Activated CD8-positive, alpha-beta T cell treated with anti-CD3 and anti-CD28 coated beads, Interleukin-2, amount 10 ng/mL, durations not matched to agents 7 days and 5 days (primary cell): Measurements from ENCODE around the gene NHP2. TPM values are rescaled to one million over a fixed set of nuclear protein-coding genes. Genes with fewer than 3 reads are reported as not detected.

ENCODE experiments used
- ATAC-seq: fragments of 150-1000 bp; cut with Tn5 transposase; one replicate; pipeline ENCODE4 v1.10.0; 2021; ENCODE audit warnings: moderate library complexity
- CTCF ChIA-PET: fragments of 350-600 bp; sonication (Branson Sonifier 250); formaldehyde crosslinking; loops from one replicate; lab custom pipeline; 2021; ENCODE audit warnings: antibody characterized with exemption; lab: Charles Lee
- POLR2A ChIA-PET: fragments of 350-600 bp; sonication (Branson Sonifier 250); formaldehyde crosslinking; loops from one replicate; lab custom pipeline; 2021; ENCODE audit warnings: antibody characterized with exemption; lab: Charles Lee
- DNase-seq: peaks from one replicate; pipeline ENCODE4 v3.0.0-alpha.2; 2020
- H3K27ac Mint-ChIP-seq: one replicate; pipeline ENCODE4 v1.8.0; 2021; ENCODE audit warnings: mild to moderate bottlenecking, mixed read lengths
- H3K27me3 Mint-ChIP-seq: one replicate; pipeline ENCODE4 v1.8.0; 2021; ENCODE audit warnings: low read depth, mixed read lengths
- H3K36me3 Mint-ChIP-seq: one replicate; pipeline ENCODE4 v1.8.0; 2021; ENCODE audit warnings: low read depth, mixed read lengths
- H3K4me1 Mint-ChIP-seq: one replicate; pipeline ENCODE4 v1.8.0; 2021; ENCODE audit warnings: low read depth, mixed read lengths
- H3K4me3 Mint-ChIP-seq: one replicate; pipeline ENCODE4 v1.8.0; 2021; ENCODE audit warnings: mild to moderate bottlenecking, mixed read lengths
- H3K9me3 Mint-ChIP-seq: one replicate; pipeline ENCODE4 v1.8.0; 2022; ENCODE audit warnings: mixed read lengths; ENCODE audit not compliant: insufficient read depth
- total RNA-seq, 2 experiments: library from RNA; stranded (reverse); gene quantifications; one replicate each; pipeline ENCODE4 v1.2.3, GENCODE V29; 2021

Gene NHP2
- total RNA-seq, 2 experiments from 2014 or later, result 176 to 184 TPM

- POLR2A ChIA-PET, result no interaction called here
- Mint-ChIP-seq H3K36me3 (no peaks in the 10 kb centered on the region), H3K4me1 (no peaks in the 10 kb centered on the region)
These were observed 16.8 kb upstream of the NHP2 start for GRCh38 chr5:178170455-178170854.

GRCh38 chr5:178165581-178165980 is 11.9 kb upstream of the NHP2 start:
- no peak overlapping the region for H3K27ac Mint-ChIP-seq
- H3K9me3 Mint-ChIP-seq, result no peaks in the 10 kb centered on the region
- peaks cover 10% of the 10 kb centered on the region for H3K4me1 Mint-ChIP-seq
- no peaks in the 10 kb centered on the region for H3K36me3 Mint-ChIP-seq
- no peak overlapping the region for H3K4me3 Mint-ChIP-seq
- POLR2A ChIA-PET, result no interaction called here
- DNase-seq (no peak), ATAC-seq (no peak)
- peaks cover 17% of the 10 kb centered on the region for H3K27me3 Mint-ChIP-seq
- CTCF ChIA-PET, result interaction anchor here (1.4 to 1.5 kb wide), 2 partner anchors 45 to 90 kb away, joined by 4 to 11 read pairs; no protein-coding TSS in a partner anchor

More at GRCh38 chr5:178170455-178170854, 16.8 kb upstream of the NHP2 start:
- ATAC-seq (no peak), DNase-seq (no peak)
- CTCF ChIA-PET, result interaction anchor here (1.3 kb wide), 1 partner anchor 95 kb away, joined by 6 read pairs; no protein-coding TSS in a partner anchor
- Mint-ChIP-seq H3K27me3 (peaks cover 8% of the 10 kb centered on the region), H3K9me3 (no peaks in the 10 kb centered on the region), H3K4me3 (no peak overlapping the region), H3K27ac (no peak overlapping the region)

GRCh38 chr5:178163772-178164735 is 10.4 kb upstream of the NHP2 start:
- peak; percentile 93 for DNase-seq
- POLR2A ChIA-PET, result no interaction called here
- Mint-ChIP-seq H3K4me1 (peaks cover 10% of the 10 kb centered on the region), H3K27ac (no peak overlapping the region), H3K27me3 (peaks cover 12% of the 10 kb centered on the region), H3K36me3 (no peaks in the 10 kb centered on the region), H3K9me3 (no peaks in the 10 kb centered on the region), H3K4me3 (peak overlapping the region; percentile 6)
- CTCF ChIA-PET, result interaction anchor here (0.6 to 3.2 kb wide), 5 partner anchors 10 to 103 kb away, joined by 3 to 45 read pairs (median 4); no protein-coding TSS in a partner anchor
- peak; percentile 99 for ATAC-seq

- ATAC-seq, result no peak
- Mint-ChIP-seq H3K4me3 (no peak overlapping the region), H3K36me3 (no peaks in the 10 kb centered on the region), H3K27me3 (peaks cover 9% of the 10 kb centered on the region), H3K27ac (no peak overlapping the region), H3K9me3 (no peaks in the 10 kb centered on the region), H3K4me1 (peaks cover 10% of the 10 kb centered on the region)
- ChIA-PET CTCF (interaction anchor here (0.9 to 3.2 kb wide), 4 partner anchors 9 to 86 kb away, joined by 3 to 45 read pairs (median 8); partner anchors contain the start of gene NHP2), POLR2A (interaction anchor here (0.6 to 1.0 kb wide), 3 partner anchors 9 to 87 kb away, joined by 3 to 4 read pairs (median 4); partner anchors contain the start of gene NHP2)
- DNase-seq, result no peak
These were observed 8.8 kb upstream of the NHP2 start for GRCh38 chr5:178162481-178162880.

- ATAC-seq (no peak), DNase-seq (no peak)
- no peaks in the 10 kb centered on the region for H3K9me3 Mint-ChIP-seq
These were observed 6.5 kb upstream of the NHP2 start for GRCh38 chr5:178160176-178160575.

GRCh38 chr5:178155065-178155464 is 1.4 kb upstream of the NHP2 start:
- no peaks in the 10 kb centered on the region for H3K27me3 Mint-ChIP-seq
- ATAC-seq, result no peak
- H3K4me3 Mint-ChIP-seq, result no peak overlapping the region
- no peak for DNase-seq
- CTCF ChIA-PET, result interaction anchor here (1.1 to 7.4 kb wide), 4 partner anchors 9 to 79 kb away, joined by 5 to 83 read pairs (median 8); no protein-coding TSS in a partner anchor
- POLR2A ChIA-PET, result no interaction called here
- H3K4me1 Mint-ChIP-seq, result peaks cover 29% of the 10 kb centered on the region
- no peaks in the 10 kb centered on the region for H3K9me3 Mint-ChIP-seq
- peaks cover 17% of the 10 kb centered on the region for H3K36me3 Mint-ChIP-seq
- no peak overlapping the region for H3K27ac Mint-ChIP-seq

More at GRCh38 chr5:178160176-178160575, 6.5 kb upstream of the NHP2 start:
- ChIA-PET CTCF (no interaction called here), POLR2A (no interaction called here)
- Mint-ChIP-seq H3K4me3 (no peak overlapping the region), H3K27me3 (peaks cover 8% of the 10 kb centered on the region), H3K4me1 (peaks cover 10% of the 10 kb centered on the region), H3K27ac (no peak overlapping the region), H3K36me3 (no peaks in the 10 kb centered on the region)

GRCh38 chr5:178152491-178153444 is 917 bp downstream of the NHP2 start:
- ATAC-seq (no peak), DNase-seq (no peak)
- Mint-ChIP-seq H3K27ac (peak overlapping the region; percentile 93), H3K4me3 (peak overlapping the region; percentile 98), H3K27me3 (no peaks in the 10 kb centered on the region), H3K36me3 (peaks cover 27% of the 10 kb centered on the region), H3K4me1 (peaks cover 43% of the 10 kb centered on the region), H3K9me3 (no peaks in the 10 kb centered on the region)
- ChIA-PET POLR2A (interaction anchor here (0.7 to 1.5 kb wide), 2 partner anchors 10 to 17 kb away, joined by 3 to 6 read pairs; no protein-coding TSS in a partner anchor), CTCF (interaction anchor here (0.8 to 7.4 kb wide), 6 partner anchors 8 to 77 kb away, joined by 4 to 83 read pairs (median 8); no protein-coding TSS in a partner anchor)

- H3K27ac Mint-ChIP-seq, result peak overlapping the region; percentile 47
- H3K36me3 Mint-ChIP-seq, result peaks cover 32% of the 10 kb centered on the region
- H3K27me3 Mint-ChIP-seq, result no peaks in the 10 kb centered on the region
- ChIA-PET POLR2A (interaction anchor here (0.6 kb wide), 1 partner anchor 736 kb away, joined by 3 read pairs; no protein-coding TSS in a partner anchor), CTCF (interaction anchor here (1.1 to 11.4 kb wide), 3 partner anchors 18 to 75 kb away, joined by 3 to 204 read pairs (median 22); no protein-coding TSS in a partner anchor)
- H3K4me1 Mint-ChIP-seq, result peaks cover 43% of the 10 kb centered on the region
- ATAC-seq (no peak), DNase-seq (no peak)
- H3K4me3 Mint-ChIP-seq, result no peak overlapping the region
- H3K9me3 Mint-ChIP-seq, result no peaks in the 10 kb centered on the region
These were observed 2.5 kb downstream of the NHP2 start for GRCh38 chr5:178150977-178151734.

GRCh38 chr5:178149199-178149932 is 4.3 kb downstream of the NHP2 start:
- no peak for DNase-seq
- H3K27ac Mint-ChIP-seq, result peak overlapping the region; percentile 54
- H3K27me3 Mint-ChIP-seq, result no peaks in the 10 kb centered on the region
- H3K4me1 Mint-ChIP-seq, result peaks cover 43% of the 10 kb centered on the region
- CTCF ChIA-PET, result interaction anchor here (0.5 to 11.4 kb wide), 5 partner anchors 14 to 73 kb away, joined by 3 to 204 read pairs (median 4); no protein-coding TSS in a partner anchor
- peaks cover 36% of the 10 kb centered on the region for H3K36me3 Mint-ChIP-seq
- no peak for ATAC-seq
- POLR2A ChIA-PET, result interaction anchor here (1.1 to 1.2 kb wide), 2 partner anchors 74 kb away, joined by 3 to 7 read pairs; no protein-coding TSS in a partner anchor
- no peak overlapping the region for H3K4me3 Mint-ChIP-seq
- H3K9me3 Mint-ChIP-seq, result no peaks in the 10 kb centered on the region

GRCh38 chr5:178147406-178147805 is 6.3 kb downstream of the NHP2 start:
- peaks cover 32% of the 10 kb centered on the region for H3K36me3 Mint-ChIP-seq
- POLR2A ChIA-PET, result no interaction called here

More at GRCh38 chr5:178147406-178147805, 6.3 kb downstream of the NHP2 start:
- H3K9me3 Mint-ChIP-seq, result no peaks in the 10 kb centered on the region
- no peaks in the 10 kb centered on the region for H3K27me3 Mint-ChIP-seq
- no peak overlapping the region for H3K4me3 Mint-ChIP-seq
- DNase-seq (no peak), ATAC-seq (no peak)
- peaks cover 34% of the 10 kb centered on the region for H3K4me1 Mint-ChIP-seq
- no peak overlapping the region for H3K27ac Mint-ChIP-seq
- CTCF ChIA-PET, result interaction anchor here (1.6 to 11.4 kb wide), 3 partner anchors 27 to 71 kb away, joined by 4 to 204 read pairs (median 4); no protein-coding TSS in a partner anchor
